Loucy (cell line): ENCODE data around the gene IL18BP.

Experiments used
- H2AFZ ChIP-seq: fragments of 200-600 bp; sonication (generic); 2 replicates; pipeline ENCODE4 v1.6.0; 2016; ENCODE audit warnings: antibody characterized with exemption, mild to moderate bottlenecking, low read length, moderate library complexity
- H3F3A ChIP-seq: fragments of 200-600 bp; 2 replicates; pipeline ENCODE4 v1.6.0; 2016; ENCODE audit warnings: antibody characterized with exemption, low read depth, mild to moderate bottlenecking
- H3K27me3 ChIP-seq: fragments of 200-600 bp; sonication (generic); 2 replicates; pipeline ENCODE4 v1.6.1; 2014; ENCODE audit warnings: low read length, mild to moderate bottlenecking; ENCODE audit not compliant: insufficient read depth, poor library complexity, severe bottlenecking
- H3K36me3 ChIP-seq: fragments of 200-600 bp; sonication (generic); 2 replicates; pipeline ENCODE4 v1.6.1; 2016; ENCODE audit warnings: low read length; ENCODE audit not compliant: insufficient read depth
- H3K4me1 ChIP-seq: fragments of 200-600 bp; sonication (generic); 2 replicates; pipeline ENCODE4 v1.5.1; 2014; ENCODE audit warnings: low read length, mild to moderate bottlenecking; ENCODE audit not compliant: insufficient read depth, poor library complexity, severe bottlenecking
- H3K4me2 ChIP-seq: fragments of 200-600 bp; sonication (generic); 2 replicates; pipeline ENCODE4 v1.6.0; 2014; ENCODE audit warnings: antibody characterized with exemption, low read length, low read depth, mild to moderate bottlenecking; ENCODE audit not compliant: poor library complexity, severe bottlenecking
- H3K4me3 ChIP-seq: fragments of 200-600 bp; sonication (generic); 2 replicates; pipeline ENCODE4 v1.5.1; 2014; ENCODE audit warnings: low read length, mild to moderate bottlenecking, mixed read lengths; ENCODE audit not compliant: poor library complexity, severe bottlenecking
- H3K79me2 ChIP-seq: fragments of 200-600 bp; sonication (generic); 2 replicates; pipeline ENCODE4 v1.6.1; 2014; ENCODE audit warnings: low read length; ENCODE audit not compliant: insufficient read depth
- H3K9ac ChIP-seq: fragments of 200-600 bp; sonication (generic); 2 replicates; pipeline ENCODE4 v1.6.0; 2014; ENCODE audit warnings: mild to moderate bottlenecking, low read depth, low read length, moderate library complexity; ENCODE audit not compliant: poor library complexity, severe bottlenecking
- H3K9me2 ChIP-seq: fragments of 200-600 bp; sonication (generic); replicated peaks from 2 replicates; pipeline ENCODE4 v1.6.1; 2016; ENCODE audit warnings: low read depth, low read length, mixed read lengths
- H3K9me3 ChIP-seq: fragments of 200-600 bp; sonication (generic); 2 replicates; pipeline ENCODE4 v1.6.1; 2014; ENCODE audit warnings: mild to moderate bottlenecking, antibody characterized with exemption, low read length, low read depth; ENCODE audit not compliant: insufficient read depth
- H4K20me1 ChIP-seq: fragments of 200-600 bp; sonication (generic); 2 replicates; pipeline ENCODE4 v1.6.0; 2014; ENCODE audit warnings: antibody characterized with exemption, low read length, mild to moderate bottlenecking; ENCODE audit not compliant: insufficient read depth, poor library complexity, severe bottlenecking
- EZH2phosphoT487 ChIP-seq: fragments of 200-600 bp; IDR thresholded peaks from 2 replicates; pipeline ENCODE4 v1.6.1; 2018; ENCODE audit warnings: antibody characterized with exemption, mild to moderate bottlenecking, moderate library complexity, borderline replicate concordance
- TF ChIP-seq, protein P1 (sequence below): fragments of 200-600 bp; sonication (generic); conservative IDR thresholded peaks from 2 replicates; pipeline ENCODE4 v1.5.1; 2014; ENCODE audit warnings: mild to moderate bottlenecking, antibody characterized with exemption, low read length

Gene IL18BP

GRCh38 chr11:72037554-72038311 lies 39.0 kb downstream of the IL18BP start:
- Histone ChIP-seq H3F3A (no peaks in the 10 kb centered on the region), H3K9ac (peak overlapping the region; percentile 84), H3K9me3 (no peaks in the 10 kb centered on the region), H3K27me3 (no peaks in the 10 kb centered on the region), H2AFZ (no peak overlapping the region), H3K4me2 (peak overlapping the region; percentile 84), H3K9me2 (no peaks in the 10 kb centered on the region), H3K36me3 (peaks cover 30% of the 10 kb centered on the region), H3K4me3 (peak overlapping the region; percentile 86), H4K20me1 (peaks cover 50% of the 10 kb centered on the region), H3K4me1 (peaks cover 31% of the 10 kb centered on the region), H3K79me2 (peaks cover 96% of the 10 kb centered on the region)
- TF ChIP-seq EZH2phosphoT487 = no peak
- TF ChIP-seq, protein P1, sequence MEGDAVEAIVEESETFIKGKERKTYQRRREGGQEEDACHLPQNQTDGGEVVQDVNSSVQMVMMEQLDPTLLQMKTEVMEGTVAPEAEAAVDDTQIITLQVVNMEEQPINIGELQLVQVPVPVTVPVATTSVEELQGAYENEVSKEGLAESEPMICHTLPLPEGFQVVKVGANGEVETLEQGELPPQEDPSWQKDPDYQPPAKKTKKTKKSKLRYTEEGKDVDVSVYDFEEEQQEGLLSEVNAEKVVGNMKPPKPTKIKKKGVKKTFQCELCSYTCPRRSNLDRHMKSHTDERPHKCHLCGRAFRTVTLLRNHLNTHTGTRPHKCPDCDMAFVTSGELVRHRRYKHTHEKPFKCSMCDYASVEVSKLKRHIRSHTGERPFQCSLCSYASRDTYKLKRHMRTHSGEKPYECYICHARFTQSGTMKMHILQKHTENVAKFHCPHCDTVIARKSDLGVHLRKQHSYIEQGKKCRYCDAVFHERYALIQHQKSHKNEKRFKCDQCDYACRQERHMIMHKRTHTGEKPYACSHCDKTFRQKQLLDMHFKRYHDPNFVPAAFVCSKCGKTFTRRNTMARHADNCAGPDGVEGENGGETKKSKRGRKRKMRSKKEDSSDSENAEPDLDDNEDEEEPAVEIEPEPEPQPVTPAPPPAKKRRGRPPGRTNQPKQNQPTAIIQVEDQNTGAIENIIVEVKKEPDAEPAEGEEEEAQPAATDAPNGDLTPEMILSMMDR = no peak

- Histone ChIP-seq H3K4me3 (peak overlapping the region; percentile 86), H3K9ac (peak overlapping the region; percentile 84), H3K9me3 (no peaks in the 10 kb centered on the region), H2AFZ (no peak overlapping the region), H3K27me3 (no peaks in the 10 kb centered on the region), H3K9me2 (no peaks in the 10 kb centered on the region), H3K36me3 (peaks cover 23% of the 10 kb centered on the region), H3F3A (no peaks in the 10 kb centered on the region), H4K20me1 (peaks cover 44% of the 10 kb centered on the region), H3K79me2 (peaks cover 98% of the 10 kb centered on the region), H3K4me2 (peak overlapping the region; percentile 84), H3K4me1 (peaks cover 32% of the 10 kb centered on the region)
- TF ChIP-seq EZH2phosphoT487 = no peak
- TF ChIP-seq, protein P1 = no peak
Measured at GRCh38 chr11:72038491-72038890, 39.8 kb downstream of the IL18BP start.

GRCh38 chr11:72039031-72039855 lies 40.5 kb downstream of the IL18BP start:
- Histone ChIP-seq H3K9me2 (no peaks in the 10 kb centered on the region), H3K4me1 (peaks cover 32% of the 10 kb centered on the region)
- TF ChIP-seq EZH2phosphoT487 = no peak
- TF ChIP-seq, protein P1 = no peak

More at GRCh38 chr11:72039031-72039855, 40.5 kb downstream of the IL18BP start:
- no peaks in the 10 kb centered on the region for H3K27me3 ChIP-seq
- no peaks in the 10 kb centered on the region for H3K9me3 ChIP-seq
- H3K36me3 ChIP-seq = peaks cover 15% of the 10 kb centered on the region; the same call in 1 of the 2 replicates
- no peaks in the 10 kb centered on the region for H3F3A ChIP-seq
- H3K4me3 ChIP-seq = peak overlapping the region; percentile 86
- H2AFZ ChIP-seq = no peak overlapping the region
- peak overlapping the region; percentile 84 for H3K4me2 ChIP-seq
- peaks cover 38% of the 10 kb centered on the region for H4K20me1 ChIP-seq
- peak overlapping the region; percentile 84 for H3K9ac ChIP-seq
- peaks cover 98% of the 10 kb centered on the region for H3K79me2 ChIP-seq
